HEK293 (cell line): ENCODE measurements around the gene PEX16.
A peak's percentile ranks its signal among the peaks of the same experiment; 100 is the strongest.

Source experiments
- CTCF ChIA-PET: fragments of 350-600 bp; formaldehyde crosslinking; extraction: SDS; loops from one replicate; lab custom pipeline; 2021; ENCODE audit warnings: antibody characterized with exemption; lab: Yijun Ruan, JAX
- POLR2A ChIA-PET: fragments of 300-600 bp; formaldehyde crosslinking; extraction: SDS; loops from one replicate; lab custom pipeline; 2020; ENCODE audit warnings: antibody characterized with exemption, inconsistent platforms; lab: Yijun Ruan, JAX
- H3K27ac ChIP-seq: fragments of 200-500 bp; sonication (Bioruptor generic); 2 replicates; pipeline ENCODE4 v1.5.1; 2014; ENCODE audit warnings: low read depth, low read length, control low read depth, inconsistent platforms; ENCODE audit errors: extremely low read depth
- H3K36me3 ChIP-seq, 2 experiments: fragments of 200-500 bp in 1 of 2; sonication (Bioruptor generic) in 1 of 2; 1 replicate in 1 of 2; 2 replicates in 1 of 2; pipeline ENCODE4 v1.5.1; 2014 to 2017; ENCODE audit warnings: inconsistent platforms in 2 of 2, low read length in 2 of 2; ENCODE audit not compliant: control insufficient read depth in 2 of 2, insufficient read depth in 1 of 2
- H3K4me1 ChIP-seq: fragments of 200-500 bp; sonication (Bioruptor generic); 2 replicates; pipeline ENCODE4 v1.5.1; 2014; ENCODE audit warnings: mild to moderate bottlenecking, low read length, inconsistent platforms; ENCODE audit not compliant: control insufficient read depth, insufficient read depth
- H3K4me3 ChIP-seq: 2 replicates; pipeline ENCODE4 v1.5.1; 2011; ENCODE audit warnings: low read depth, mild to moderate bottlenecking, control low read depth, low read length, moderate library complexity
- H3K9me3 ChIP-seq: fragments of 200-500 bp; sonication (Bioruptor generic); 2 replicates; pipeline ENCODE4 v1.5.1; 2014; ENCODE audit warnings: low read depth, low read length, inconsistent platforms; ENCODE audit not compliant: control insufficient read depth, insufficient read depth
- BCL11B ChIP-seq: fragments of 450-650 bp; formaldehyde crosslinking; IDR thresholded peaks from 2 replicates; pipeline ENCODE4 v1.5.1; 2016; ENCODE audit warnings: low read depth, missing biosample characterization, missing genetic modification characterization
- EGR2 ChIP-seq: fragments of 450-650 bp; formaldehyde crosslinking; IDR thresholded peaks from 2 replicates; pipeline ENCODE4 v1.5.1; 2016; ENCODE audit warnings: low read depth, missing biosample characterization, missing genetic modification characterization
- GLIS1 ChIP-seq: fragments of 450-650 bp; formaldehyde crosslinking; IDR thresholded peaks from 2 replicates; pipeline ENCODE4 v1.5.1; 2016; ENCODE audit warnings: missing biosample characterization, missing genetic modification characterization
- KLF16 ChIP-seq: fragments of 450-650 bp; formaldehyde crosslinking; IDR thresholded peaks from 2 replicates; pipeline ENCODE4 v1.5.1; 2017; ENCODE audit warnings: missing biosample characterization, missing genetic modification characterization
- KLF17 ChIP-seq: fragments of 450-650 bp; formaldehyde crosslinking; IDR thresholded peaks from 2 replicates; pipeline ENCODE4 v1.5.1; 2016; ENCODE audit warnings: missing biosample characterization, missing genetic modification characterization
- KLF8 ChIP-seq: fragments of 450-650 bp; formaldehyde crosslinking; IDR thresholded peaks from 2 replicates; pipeline ENCODE4 v1.5.1; 2016; ENCODE audit warnings: missing biosample characterization, missing genetic modification characterization
- PATZ1 ChIP-seq: fragments of 450-650 bp; formaldehyde crosslinking; IDR thresholded peaks from 2 replicates; pipeline ENCODE4 v1.5.1; 2016; ENCODE audit warnings: missing biosample characterization, missing genetic modification characterization
- PRDM1 ChIP-seq: fragments of 450-650 bp; formaldehyde crosslinking; IDR thresholded peaks from 2 replicates; pipeline ENCODE4; 2016; ENCODE audit warnings: missing biosample characterization, missing genetic modification characterization
- PRDM6 ChIP-seq: fragments of 450-650 bp; formaldehyde crosslinking; IDR thresholded peaks from 2 replicates; pipeline ENCODE4 v1.5.1; 2017; ENCODE audit warnings: missing biosample characterization, missing genetic modification characterization
- SP7 ChIP-seq: fragments of 450-650 bp; formaldehyde crosslinking; IDR thresholded peaks from 2 replicates; pipeline ENCODE4 v1.5.1; 2016; ENCODE audit warnings: missing biosample characterization, missing genetic modification characterization
- ZBTB17 ChIP-seq: fragments of 450-650 bp; formaldehyde crosslinking; IDR thresholded peaks from 2 replicates; pipeline ENCODE4 v1.5.1; 2016; ENCODE audit warnings: missing biosample characterization, missing genetic modification characterization
- ZEB2 ChIP-seq: fragments of 450-650 bp; formaldehyde crosslinking; IDR thresholded peaks from 2 replicates; pipeline ENCODE4 v1.5.1; 2016; ENCODE audit warnings: missing biosample characterization, missing genetic modification characterization
- ZFHX2 ChIP-seq: fragments of 450-650 bp; formaldehyde crosslinking; conservative IDR thresholded peaks from 2 replicates; pipeline ENCODE4 v1.5.1; 2016; ENCODE audit warnings: missing biosample characterization, missing genetic modification characterization
- ZIC2 ChIP-seq: fragments of 450-650 bp; formaldehyde crosslinking; IDR thresholded peaks from 2 replicates; pipeline ENCODE4 v1.5.1; 2016; ENCODE audit warnings: missing biosample characterization, missing genetic modification characterization
- ZNF112 ChIP-seq: fragments of 450-650 bp; formaldehyde crosslinking; IDR thresholded peaks from 2 replicates; pipeline ENCODE4 v1.5.0; 2017; ENCODE audit warnings: missing biosample characterization, missing genetic modification characterization
- ZNF184 ChIP-seq: fragments of 450-650 bp; IDR thresholded peaks from 2 replicates; pipeline ENCODE4 v1.5.1; 2018; ENCODE audit warnings: missing biosample characterization, mild to moderate bottlenecking, missing genetic modification characterization
- ZNF2 ChIP-seq: fragments of 450-650 bp; formaldehyde crosslinking; IDR thresholded peaks from 2 replicates; pipeline ENCODE4 v1.5.1; 2016; ENCODE audit warnings: missing biosample characterization, missing genetic modification characterization
- ZNF24 ChIP-seq: fragments of 450-650 bp; formaldehyde crosslinking; IDR thresholded peaks from 2 replicates; pipeline ENCODE4 v1.5.1; 2016; ENCODE audit warnings: missing biosample characterization, missing genetic modification characterization
- ZNF266 ChIP-seq: fragments of 450-650 bp; formaldehyde crosslinking; IDR thresholded peaks from 2 replicates; pipeline ENCODE4 v1.5.1; 2016; ENCODE audit warnings: missing biosample characterization, missing genetic modification characterization, low read depth
- ZNF335 ChIP-seq: fragments of 450-650 bp; formaldehyde crosslinking; conservative IDR thresholded peaks from 2 replicates; pipeline ENCODE4 v1.5.1; 2016; ENCODE audit warnings: missing biosample characterization, missing genetic modification characterization
- ZNF366 ChIP-seq: fragments of 450-650 bp; formaldehyde crosslinking; conservative IDR thresholded peaks from 2 replicates; pipeline ENCODE4 v1.5.1; 2016; ENCODE audit warnings: missing biosample characterization, missing genetic modification characterization
- ZNF398 ChIP-seq: fragments of 450-650 bp; formaldehyde crosslinking; IDR thresholded peaks from 2 replicates; pipeline ENCODE4 v1.5.1; 2017; ENCODE audit warnings: missing biosample characterization, missing genetic modification characterization
- ZNF600 ChIP-seq: fragments of 450-650 bp; formaldehyde crosslinking; IDR thresholded peaks from 2 replicates; pipeline ENCODE4 v1.5.1; 2016; ENCODE audit warnings: missing biosample characterization, missing genetic modification characterization
- ZNF624 ChIP-seq: fragments of 450-650 bp; formaldehyde crosslinking; IDR thresholded peaks from 2 replicates; pipeline ENCODE4 v1.5.1; 2017; ENCODE audit warnings: missing biosample characterization, missing genetic modification characterization
- ZNF629 ChIP-seq: fragments of 450-650 bp; formaldehyde crosslinking; IDR thresholded peaks from 2 replicates; pipeline ENCODE4 v1.5.1; 2017; ENCODE audit warnings: missing biosample characterization, missing genetic modification characterization
- ZNF639 ChIP-seq: fragments of 450-650 bp; formaldehyde crosslinking; IDR thresholded peaks from 2 replicates; pipeline ENCODE4 v1.5.1; 2016; ENCODE audit warnings: missing biosample characterization, missing genetic modification characterization
- ZNF660 ChIP-seq: fragments of 450-650 bp; IDR thresholded peaks from 2 replicates; pipeline ENCODE4 v1.5.1; 2018; ENCODE audit warnings: missing biosample characterization, mild to moderate bottlenecking, missing genetic modification characterization
- ZNF76 ChIP-seq: fragments of 450-650 bp; formaldehyde crosslinking; IDR thresholded peaks from 2 replicates; pipeline ENCODE4; 2016; ENCODE audit warnings: low read depth, missing biosample characterization, missing genetic modification characterization, borderline replicate concordance
- ZNF792 ChIP-seq: fragments of 450-650 bp; formaldehyde crosslinking; IDR thresholded peaks from 2 replicates; pipeline ENCODE4 v1.5.1; 2016; ENCODE audit warnings: missing biosample characterization, missing genetic modification characterization

The PEX16 gene

GRCh38 chr11:45879803-45880686 lies 37.6 kb downstream of the PEX16 start:
- POLR2A ChIA-PET, result no interaction called here
- Histone ChIP-seq H3K4me3 (no peak overlapping the region), H3K36me3 (peaks cover 0 to 31% of the 10 kb centered on the region in 2 experiments; a peak in 1 of 3 replicates), H3K27ac (no peak overlapping the region), H3K9me3 (no peaks in the 10 kb centered on the region), H3K4me1 (no peaks in the 10 kb centered on the region)
- TF ChIP-seq ZFHX2 (tag by site-specific recombination) (peak; percentile 47; the same call in 1 of the 2 replicates), ZIC2 (peak; percentile 71), PATZ1 (peak; percentile 60), ZNF24 (peak; percentile 54; the same call in 1 of the 2 replicates), ZNF366 (tag by site-specific recombination) (0 out of 2 replicates have a peak, but pooled peaks have one; percentile 49), ZNF112 (tag by site-specific recombination) (no peak), ZNF266 (tag by site-specific recombination) (no peak), EGR2 (0 out of 2 replicates have a peak, but pooled peaks have one; percentile 24), PRDM6 (no peak), ZNF398 (peak; percentile 80), ZNF76 (no peak), KLF17 (tag by site-specific recombination) (peak; percentile 61), PRDM1 (tag by site-specific recombination) (peak; percentile 42; the same call in 1 of the 2 replicates), ZNF335 (tag by site-specific recombination) (0 out of 2 replicates have a peak, but pooled peaks have one; percentile 27), ZNF624 (tag by site-specific recombination) (no peak), ZNF639 (tag by site-specific recombination) (peak; percentile 33; the same call in 1 of the 2 replicates), ZBTB17 (peak; percentile 57; the same call in 1 of the 2 replicates), KLF8 (tag by site-specific recombination) (peak; percentile 67), KLF16 (no peak), ZNF184 (peak; percentile 66), GLIS1 (tag by site-specific recombination) (no peak; the same call in 1 of the 2 replicates), SP7 (tag by site-specific recombination) (peak; percentile 90), ZEB2 (peak; percentile 58), ZNF660 (tag by site-specific recombination) (peak; percentile 69; the same call in 1 of the 2 replicates), ZNF792 (no peak), ZNF2 (tag by site-specific recombination) (no peak), ZNF629 (tag by site-specific recombination) (peak; percentile 56), ZNF600 (tag by site-specific recombination) (peak; percentile 44; the same call in 1 of the 2 replicates), BCL11B (tag by site-specific recombination) (no peak)
- CTCF ChIA-PET, result interaction anchor here (0.5 to 0.9 kb wide), 5 partner anchors 8 to 127 kb away, joined by 3 to 5 read pairs (median 3); no protein-coding TSS in a partner anchor
